Mononuclear cell (primary cell): ENCODE data around the gene TIPIN. TPM values are rescaled to one million over a fixed set of nuclear protein-coding genes. Genes with fewer than 3 reads are reported as not detected.
"Not testable (repeated sequence)": the region's sequence is repeated elsewhere in the genome, so short reads cannot be mapped to it uniquely, and the experiment has no call there.

Experiments used
- H3K27me3 ChIP-seq: 2 replicates; pipeline ENCODE4 v1.6.0; 2011; ENCODE audit warnings: low read length, control low read depth; ENCODE audit not compliant: insufficient read depth
- H3K4me1 ChIP-seq: 2 replicates; pipeline ENCODE4 v1.5.1; 2011; ENCODE audit warnings: mild to moderate bottlenecking, low read length, control low read depth; ENCODE audit not compliant: insufficient read depth
- H3K4me3 ChIP-seq: 2 replicates; pipeline ENCODE4 v1.5.1; 2011; ENCODE audit warnings: mild to moderate bottlenecking, low read length, moderate library complexity
- H3K9me3 ChIP-seq: 2 replicates; pipeline ENCODE4 v1.5.1; 2011; ENCODE audit warnings: low read depth, mild to moderate bottlenecking, control low read depth, low read length
- total RNA-seq: library from RNA; depleted of rRNA; stranded (reverse); fragments of >200 nt; gene quantifications from one replicate; pipeline ENCODE4 v1.2.3, GENCODE V29; 2012

TIPIN gene
- total RNA-seq, 1 donor: 5.5 TPM

DNA sequence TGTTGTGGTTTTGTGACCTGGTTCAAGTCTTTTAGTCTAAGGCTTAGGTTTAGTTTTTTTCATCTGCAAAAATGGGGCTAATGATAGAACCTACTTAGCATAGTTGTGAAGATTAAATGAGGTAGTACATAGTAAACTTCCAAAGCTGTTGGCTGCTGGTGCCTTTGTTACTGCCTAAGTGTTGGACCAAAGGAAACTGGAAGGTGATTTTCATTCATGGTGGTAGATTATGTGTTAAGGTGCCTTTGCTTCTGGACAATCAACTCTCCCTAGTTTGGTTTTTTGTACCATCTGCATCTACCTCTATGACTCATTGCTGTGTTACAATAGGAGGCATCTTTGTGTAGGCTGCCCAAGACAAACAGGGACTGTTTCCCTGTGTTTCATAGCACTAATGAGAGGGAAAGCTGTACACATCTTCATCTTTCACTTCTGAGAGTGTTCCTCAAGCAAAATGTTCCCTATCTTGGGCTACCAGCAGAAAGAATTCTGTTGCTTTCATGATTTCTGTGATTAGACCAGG, 33.4 kb upstream of the TIPIN start:
- peaks cover 81% of the 10 kb centered on the region for H3K4me1 ChIP-seq
- H3K27me3 ChIP-seq: no peaks in the 10 kb centered on the region
- H3K4me3 ChIP-seq: no peak overlapping the region
- H3K9me3 ChIP-seq: no peaks in the 10 kb centered on the region

- Histone ChIP-seq H3K4me3 (no peak overlapping the region), H3K9me3 (no peaks in the 10 kb centered on the region), H3K27me3 (no peaks in the 10 kb centered on the region), H3K4me1 (peaks cover 75% of the 10 kb centered on the region)
Observed at GRCh38 chr15:66389098-66389858, 32.8 kb upstream of the TIPIN start.

GRCh38 chr15:66388576-66388975, 32.1 kb upstream of the TIPIN start:
- H3K4me3 ChIP-seq: no peak overlapping the region
- H3K27me3 ChIP-seq: no peaks in the 10 kb centered on the region
- H3K4me1 ChIP-seq: peaks cover 68% of the 10 kb centered on the region
- H3K9me3 ChIP-seq: no peaks in the 10 kb centered on the region

DNA sequence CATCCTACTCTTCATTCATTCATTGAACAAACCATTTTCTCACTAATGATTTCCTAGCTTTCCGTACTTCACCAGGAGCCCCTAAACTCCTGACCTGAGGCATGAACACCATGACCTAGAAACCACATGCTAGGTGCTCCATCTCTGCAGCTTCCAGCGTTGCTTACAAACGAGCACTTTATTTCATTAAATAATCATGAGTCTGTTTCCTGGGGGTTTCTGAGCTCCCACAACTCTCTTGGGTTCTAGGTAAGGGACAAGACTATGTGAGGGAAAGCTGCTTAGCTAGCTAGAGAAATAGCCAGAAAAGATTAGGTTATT, 31.5 kb upstream of the TIPIN start:
- Histone ChIP-seq H3K9me3 (no peaks in the 10 kb centered on the region), H3K4me3 (peak overlapping the region; percentile 60), H3K4me1 (peaks cover 62% of the 10 kb centered on the region), H3K27me3 (no peaks in the 10 kb centered on the region)

- Histone ChIP-seq H3K9me3 (no peaks in the 10 kb centered on the region), H3K4me1 (peaks cover 56% of the 10 kb centered on the region), H3K4me3 (peak overlapping the region; percentile 60)
Observed at GRCh38 chr15:66387163-66388042, 30.9 kb upstream of the TIPIN start.

GRCh38 chr15:66386204-66387123, 30.0 kb upstream of the TIPIN start, which contains the start of gene MAP2K1:
Gene MAP2K1 (plus strand): TSS chr15:66386912. CDS start chr15:66387348, 436 bp downstream.
- no peaks in the 10 kb centered on the region for H3K27me3 ChIP-seq
- peak within 1 kb of the TSS; percentile 60 for H3K4me3 ChIP-seq
- H3K9me3 ChIP-seq: no peaks in the 10 kb centered on the region
- peaks cover 48% of the 10 kb centered on the region for H3K4me1 ChIP-seq

More at GRCh38 chr15:66387163-66388042, 30.9 kb upstream of the TIPIN start:
- no peaks in the 10 kb centered on the region for H3K27me3 ChIP-seq

DNA sequence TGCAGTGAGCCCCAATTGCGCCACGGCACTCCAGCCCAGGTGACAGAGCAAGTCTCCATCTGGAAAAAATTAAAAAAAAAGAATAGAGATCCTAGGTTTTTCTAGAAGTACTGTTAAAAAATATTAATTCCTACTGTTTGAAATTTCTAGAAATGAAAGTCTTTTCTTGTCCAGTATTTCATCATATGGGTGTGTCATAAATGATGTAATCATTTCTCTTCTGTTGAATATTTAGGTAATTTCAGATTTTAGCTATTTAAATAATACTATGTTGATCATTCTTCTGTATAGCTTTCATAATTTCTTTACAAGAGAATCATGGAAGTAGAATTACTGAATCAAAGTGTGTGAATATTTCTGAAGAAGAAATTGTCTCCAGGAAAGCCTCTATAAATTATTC, 24.9 kb upstream of the TIPIN start:
- H3K4me3 ChIP-seq, H3K9me3 ChIP-seq, H3K4me1 ChIP-seq, H3K27me3 ChIP-seq: not testable (repeated sequence)

- Histone ChIP-seq H3K4me1 (no peaks in the 10 kb centered on the region), H3K27me3 (no peaks in the 10 kb centered on the region), H3K9me3 (no peaks in the 10 kb centered on the region), H3K4me3 (no peak overlapping the region)
Observed at GRCh38 chr15:66378814-66379430, 22.4 kb upstream of the TIPIN start.

DNA sequence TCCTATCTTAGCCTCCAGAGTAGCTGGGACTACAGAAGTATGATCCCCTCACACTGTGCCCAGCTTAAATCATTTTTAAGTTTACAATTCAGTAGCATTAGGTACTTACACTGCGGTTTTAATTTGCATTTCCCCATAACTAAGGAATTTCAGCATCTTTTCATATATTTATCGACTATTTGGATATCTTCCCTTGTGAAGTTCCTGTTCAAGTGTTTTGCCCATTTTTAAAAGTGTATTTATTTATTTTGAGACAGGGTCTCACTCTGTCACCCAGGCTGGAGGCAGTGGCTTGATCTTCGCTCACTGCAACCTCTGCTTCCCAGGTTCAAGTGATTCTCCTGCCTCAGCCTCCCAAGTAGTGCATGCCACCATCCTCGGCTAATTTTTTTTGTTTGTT, 17.7 kb upstream of the TIPIN start:
- no peaks in the 10 kb centered on the region for H3K9me3 ChIP-seq
- H3K4me1 ChIP-seq: peaks cover 14% of the 10 kb centered on the region
- no peaks in the 10 kb centered on the region for H3K27me3 ChIP-seq
- H3K4me3 ChIP-seq: no peak overlapping the region

- Histone ChIP-seq H3K27me3 (no peaks in the 10 kb centered on the region), H3K4me1 (peaks cover 14% of the 10 kb centered on the region), H3K9me3 (no peaks in the 10 kb centered on the region), H3K4me3 (peak overlapping the region; percentile 40)
Observed at GRCh38 chr15:66369773-66370651, 13.5 kb upstream of the TIPIN start.

DNA sequence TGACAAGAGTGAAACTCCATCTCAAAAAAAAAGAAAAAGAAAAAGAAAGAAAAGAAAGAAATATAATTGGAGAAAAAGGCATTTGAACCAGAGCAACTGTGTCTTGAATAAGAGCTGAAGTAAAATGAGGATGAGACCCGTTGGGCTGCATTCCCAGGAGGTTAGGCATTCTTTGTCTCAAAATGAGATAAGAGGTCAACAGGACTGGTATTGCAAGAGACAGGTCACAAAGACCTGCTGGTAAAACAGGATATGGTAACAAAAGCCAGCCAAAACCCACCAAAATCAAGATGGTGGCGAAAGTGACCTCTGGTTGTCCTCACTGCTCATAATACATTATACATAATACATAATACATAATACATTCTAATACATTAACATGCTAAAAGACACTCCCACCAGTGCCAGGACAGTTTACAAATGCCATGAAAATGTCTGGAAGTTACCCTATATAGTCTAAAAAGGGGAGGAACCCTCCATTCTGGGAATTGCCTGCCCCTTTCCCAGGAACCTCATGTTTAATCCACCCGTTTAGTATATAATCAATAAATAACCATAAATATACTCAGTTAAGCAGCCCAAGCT, 8.6 kb upstream of the TIPIN start:
- H3K4me1 ChIP-seq: peaks cover 13% of the 10 kb centered on the region

DNA sequence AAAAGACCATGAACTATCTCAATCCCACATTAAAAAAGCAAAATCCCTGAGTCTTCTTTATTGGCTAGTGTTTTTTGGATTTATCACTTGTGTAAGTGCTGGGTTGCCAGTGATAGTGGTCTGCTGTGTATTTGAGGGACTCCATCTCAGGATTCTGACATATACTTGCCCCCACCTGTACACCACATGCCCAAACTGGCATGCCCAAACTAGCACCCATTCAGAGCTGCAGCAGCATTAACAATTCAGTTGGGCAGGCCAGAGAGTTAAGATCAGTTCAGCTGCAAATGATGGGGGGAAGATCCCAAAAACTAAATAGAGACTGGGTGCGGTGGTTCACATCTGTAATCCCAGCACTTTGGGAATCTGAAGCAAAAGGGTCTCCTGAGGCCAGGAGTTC, 6.3 kb upstream of the TIPIN start:
- H3K4me3 ChIP-seq: no peak overlapping the region
- H3K4me1 ChIP-seq: peaks cover 4% of the 10 kb centered on the region
- no peaks in the 10 kb centered on the region for H3K27me3 ChIP-seq
- H3K9me3 ChIP-seq: no peaks in the 10 kb centered on the region

More for the DNA sequence above, 8.6 kb upstream of the TIPIN start:
- Histone ChIP-seq H3K27me3 (no peaks in the 10 kb centered on the region), H3K9me3 (no peaks in the 10 kb centered on the region), H3K4me3 (no peak overlapping the region)

DNA sequence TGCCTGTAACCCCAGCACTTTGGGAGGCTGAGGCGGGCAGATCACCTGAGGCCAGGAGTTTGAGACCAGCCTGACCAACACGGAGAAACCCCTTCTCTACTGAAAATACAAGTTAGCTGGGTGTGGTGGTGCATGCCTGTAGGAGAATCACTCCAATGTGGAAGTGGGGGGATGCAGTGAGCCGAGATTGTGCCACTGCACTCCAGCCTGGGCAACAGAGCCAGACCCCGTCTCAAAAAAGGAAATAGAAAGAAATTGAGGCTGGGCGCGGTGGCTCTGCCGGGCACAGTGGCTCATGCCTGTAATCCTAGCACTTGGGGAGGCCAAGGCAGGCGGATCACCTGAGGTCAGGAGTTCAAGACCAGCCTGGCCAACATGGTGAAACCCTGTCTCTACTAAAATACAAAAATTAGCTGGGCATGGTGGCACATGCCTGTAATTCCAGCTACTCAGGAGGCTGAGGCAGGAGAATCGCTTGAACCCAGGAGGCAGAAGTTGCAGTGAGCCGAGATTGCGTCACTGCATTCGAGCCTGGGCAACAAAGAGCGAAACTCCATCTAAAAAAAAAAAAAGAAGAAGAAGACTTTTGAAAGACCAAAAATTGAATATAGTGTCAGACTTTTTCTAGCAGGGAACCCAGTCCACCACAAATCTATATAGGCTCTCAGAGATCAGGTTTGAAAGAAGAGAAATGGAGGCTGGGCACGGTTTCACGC, 5.4 kb upstream of the TIPIN start:
- not testable (repeated sequence) for H3K9me3 ChIP-seq, H3K4me3 ChIP-seq, H3K27me3 ChIP-seq, H3K4me1 ChIP-seq
